Superior temporal gyrus (tissue), 1 donor: ENCODE measurements around the gene RRP9.
"Not testable (repeated sequence)": the region's sequence is repeated elsewhere in the genome, so short reads cannot be mapped to it uniquely, and the experiment has no call there.

Experiments used
- DNase-seq: peaks from one replicate; pipeline ENCODE4 v3.0.0-alpha.2; 2016; ENCODE audit errors: extremely low spot score

The RRP9 gene, protein sequence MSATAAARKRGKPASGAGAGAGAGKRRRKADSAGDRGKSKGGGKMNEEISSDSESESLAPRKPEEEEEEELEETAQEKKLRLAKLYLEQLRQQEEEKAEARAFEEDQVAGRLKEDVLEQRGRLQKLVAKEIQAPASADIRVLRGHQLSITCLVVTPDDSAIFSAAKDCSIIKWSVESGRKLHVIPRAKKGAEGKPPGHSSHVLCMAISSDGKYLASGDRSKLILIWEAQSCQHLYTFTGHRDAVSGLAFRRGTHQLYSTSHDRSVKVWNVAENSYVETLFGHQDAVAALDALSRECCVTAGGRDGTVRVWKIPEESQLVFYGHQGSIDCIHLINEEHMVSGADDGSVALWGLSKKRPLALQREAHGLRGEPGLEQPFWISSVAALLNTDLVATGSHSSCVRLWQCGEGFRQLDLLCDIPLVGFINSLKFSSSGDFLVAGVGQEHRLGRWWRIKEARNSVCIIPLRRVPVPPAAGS

DNA sequence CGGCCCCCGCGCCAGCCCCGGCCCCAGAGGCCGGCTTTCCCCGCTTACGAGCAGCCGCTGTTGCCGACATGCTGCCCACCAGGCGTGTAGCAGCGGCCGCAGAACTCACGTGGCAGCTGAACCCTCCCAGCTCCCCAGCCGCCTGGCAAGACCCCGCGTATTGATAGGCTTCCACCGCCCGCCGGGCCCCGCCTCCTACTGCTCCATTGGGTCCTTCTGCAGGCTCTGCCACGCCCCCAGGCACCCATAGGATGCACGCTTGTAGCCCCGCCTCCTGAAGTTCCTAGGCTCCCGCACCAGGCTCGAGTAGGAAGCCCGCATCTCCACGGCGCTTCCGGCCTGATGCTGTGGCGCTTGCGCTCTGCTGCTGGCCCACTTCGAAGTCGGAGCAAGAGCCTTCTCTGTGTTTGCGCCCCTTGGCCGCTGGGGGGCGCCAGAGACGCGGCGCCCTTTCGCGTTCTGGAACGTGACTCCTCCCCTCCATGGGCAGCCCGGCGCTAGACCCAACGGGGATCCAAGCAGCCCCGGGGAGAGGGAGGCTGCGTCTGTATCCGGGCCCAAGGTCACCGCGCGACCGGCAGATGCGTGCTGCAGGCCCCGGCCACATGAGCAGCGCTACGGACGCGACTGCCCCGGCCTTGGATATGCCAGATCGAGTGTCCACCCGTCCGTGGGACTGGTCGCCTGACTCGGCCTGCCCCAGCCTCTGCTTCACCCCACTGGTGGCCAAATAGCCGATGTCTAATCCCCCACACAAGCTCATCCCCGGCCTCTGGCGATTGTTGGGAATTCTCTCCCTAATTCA lies at the start of gene RRP9, which contains the start of gene PARP3:
RRP9 (minus strand) TSS at position 107 of the 805 bp plus-strand sequence; CDS start at position 70, 37 bp downstream.
PARP3 (plus strand) TSS at position 566 of the 805 bp plus-strand sequence. CDS start 993 bp downstream, outside the sequence.
- peak; percentile 99 for DNase-seq

DNA sequence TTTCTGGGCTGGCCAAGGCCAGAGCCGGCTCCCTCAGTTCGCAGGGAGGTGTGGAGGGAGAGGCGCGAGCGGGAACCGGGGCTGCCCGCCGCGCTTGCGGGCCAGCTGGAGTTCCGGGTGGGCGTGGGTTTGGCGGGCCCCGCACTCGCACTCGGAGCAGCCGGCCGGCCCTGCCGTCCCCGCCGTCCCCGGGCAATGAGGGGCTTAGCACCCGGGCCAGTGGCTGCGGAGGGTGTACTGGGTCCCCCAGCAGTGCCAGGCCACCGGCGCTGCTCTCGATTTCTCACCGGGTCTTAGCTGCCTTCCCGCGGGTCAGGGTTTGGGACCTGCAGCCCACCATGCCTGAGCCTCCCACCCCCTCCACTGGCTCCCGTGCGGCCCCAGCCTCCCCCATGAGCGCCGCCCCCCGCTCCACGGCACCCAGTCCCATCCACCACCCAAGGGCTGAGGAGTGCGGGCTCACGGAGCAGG lies 48.8 kb upstream of the RRP9 start:
- DNase-seq: not testable (repeated sequence)

DNA sequence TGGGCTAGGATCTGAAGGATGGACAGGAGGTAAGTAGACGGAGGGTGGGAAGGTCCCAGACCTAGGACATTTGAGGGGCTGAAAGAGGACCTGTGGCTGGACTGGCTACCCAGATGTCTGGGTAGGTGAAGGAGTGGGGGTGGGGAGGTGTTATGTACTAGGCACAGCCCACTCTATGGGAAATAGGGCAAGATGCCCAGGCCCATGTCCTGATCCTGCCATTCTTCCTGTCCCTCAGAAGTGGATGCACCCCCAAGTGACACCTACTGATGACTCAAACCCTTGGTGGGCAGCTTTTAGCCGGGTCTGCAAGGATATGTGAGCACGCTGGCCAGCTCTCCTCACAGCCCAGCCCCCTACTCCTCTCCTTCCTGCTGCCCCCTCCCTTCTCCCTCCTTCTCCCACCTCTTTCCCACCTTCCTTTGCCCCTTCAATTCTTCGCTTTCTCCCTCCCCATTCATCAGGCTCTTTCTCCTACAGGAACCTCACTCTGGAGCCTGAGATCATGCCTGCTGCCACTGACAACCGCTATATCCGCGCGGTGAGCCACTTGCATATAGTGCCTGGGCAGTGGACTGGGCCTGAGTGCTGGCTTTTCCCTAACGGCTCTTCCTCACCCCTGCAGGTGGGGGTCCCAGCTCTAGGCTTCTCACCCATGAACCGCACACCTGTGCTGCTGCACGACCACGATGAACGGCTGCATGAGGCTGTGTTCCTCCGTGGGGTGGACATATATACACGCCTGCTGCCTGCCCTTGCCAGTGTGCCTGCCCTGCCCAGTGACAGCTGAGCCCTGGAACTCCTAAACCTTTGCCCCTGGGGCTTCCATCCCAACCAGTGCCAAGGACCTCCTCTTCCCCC lies 46.8 kb upstream of the RRP9 start:
- DNase-seq: no peak

DNA sequence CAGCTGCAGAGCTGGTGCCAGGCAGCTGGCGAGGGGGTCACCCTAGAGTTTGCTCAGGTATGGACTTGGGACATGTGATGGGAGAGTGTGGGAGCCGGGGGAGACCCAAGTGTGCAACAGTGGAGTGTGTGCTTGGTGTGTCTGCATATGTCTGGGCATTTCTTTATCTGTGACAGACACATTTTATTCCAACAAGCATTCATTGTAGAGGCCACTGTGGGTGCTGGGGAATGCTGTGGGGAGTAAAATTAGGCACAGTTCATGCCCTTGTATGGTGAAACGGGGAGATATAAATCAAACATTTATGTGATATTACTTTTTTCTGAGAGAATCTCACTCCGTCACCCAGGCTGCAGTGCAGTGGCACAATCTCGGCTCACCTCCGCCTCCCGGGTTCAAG lies 45.9 kb upstream of the RRP9 start:
- no peak for DNase-seq

DNA sequence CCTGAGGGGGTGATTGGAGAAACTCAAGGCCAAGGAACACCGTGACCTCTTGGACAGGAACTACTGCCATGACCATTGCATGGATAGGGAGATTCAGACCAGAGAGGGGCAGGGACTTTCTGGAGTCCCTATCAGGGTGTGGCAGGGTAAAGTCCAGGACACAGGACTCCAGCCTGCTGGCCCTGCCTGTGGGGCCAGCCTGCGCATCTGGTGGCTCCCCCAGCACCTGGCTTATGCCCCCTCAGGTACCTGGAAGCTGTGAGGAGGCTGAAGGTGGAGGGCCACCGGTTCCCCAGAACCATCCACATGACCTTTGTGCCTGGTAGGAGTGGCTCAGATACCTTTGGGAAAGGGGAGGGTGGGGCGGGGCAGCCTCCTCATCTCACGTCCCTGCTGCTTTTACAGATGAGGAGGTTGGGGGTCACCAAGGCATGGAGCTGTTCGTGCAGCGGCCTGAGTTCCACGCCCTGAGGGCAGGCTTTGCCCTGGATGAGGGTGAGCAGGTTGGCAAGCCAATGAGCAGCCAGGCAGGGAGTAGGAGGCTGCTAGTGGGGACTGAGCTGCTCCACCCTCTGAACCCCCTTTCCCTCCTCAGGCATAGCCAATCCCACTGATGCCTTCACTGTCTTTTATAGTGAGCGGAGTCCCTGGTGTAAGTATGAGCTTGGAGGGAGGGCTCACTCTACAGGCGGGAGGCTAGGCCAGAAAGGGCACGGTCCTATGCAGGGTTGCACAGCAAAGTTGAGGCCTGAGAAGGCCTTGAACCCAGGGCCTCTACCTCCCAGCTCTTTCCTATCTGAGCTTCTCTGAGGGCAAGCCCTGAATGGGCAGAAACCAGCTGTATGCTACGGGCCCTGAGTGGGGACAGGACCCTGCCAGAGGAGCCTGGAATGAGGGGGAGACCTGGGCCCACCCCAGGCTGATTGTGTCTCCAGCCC lies 44.6 kb upstream of the RRP9 start:
- no peak for DNase-seq

DNA sequence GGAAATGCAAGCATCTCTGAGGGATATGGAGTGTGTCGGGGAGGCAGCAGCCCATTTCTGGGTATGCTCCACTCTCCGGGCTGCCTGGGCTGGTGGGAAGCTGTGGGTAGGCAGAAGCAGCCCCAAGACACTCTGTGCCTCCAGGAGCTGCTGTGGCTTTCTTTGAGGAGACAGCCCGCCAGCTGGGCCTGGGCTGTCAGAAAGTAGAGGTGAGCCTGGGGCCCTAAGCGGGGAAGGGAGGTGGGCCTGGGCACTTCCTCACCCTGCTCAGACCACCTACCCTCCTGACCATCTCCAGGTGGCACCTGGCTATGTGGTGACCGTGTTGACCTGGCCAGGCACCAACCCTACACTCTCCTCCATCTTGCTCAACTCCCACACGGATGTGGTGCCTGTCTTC lies 43.4 kb upstream of the RRP9 start:
- DNase-seq: no peak

DNA sequence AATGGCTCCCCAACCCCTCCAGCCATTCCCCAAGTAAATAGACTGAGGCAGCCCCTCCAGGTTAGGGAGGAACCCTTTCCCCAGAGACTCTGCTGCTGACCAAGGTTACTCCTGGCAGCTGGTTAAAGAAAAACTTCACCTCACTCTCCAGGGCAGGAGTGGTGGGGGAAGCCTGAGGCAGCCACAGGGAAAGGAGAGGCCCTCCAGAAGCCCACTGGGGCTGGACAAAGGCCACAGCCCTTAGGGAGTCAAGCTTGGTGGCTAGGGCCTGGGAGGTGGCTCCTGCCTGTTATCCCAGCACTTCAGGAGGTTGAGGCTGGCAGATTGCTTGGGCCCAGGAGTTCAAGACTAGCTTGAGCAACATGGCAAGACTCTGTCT lies 42.6 kb upstream of the RRP9 start:
- DNase-seq: no peak

DNA sequence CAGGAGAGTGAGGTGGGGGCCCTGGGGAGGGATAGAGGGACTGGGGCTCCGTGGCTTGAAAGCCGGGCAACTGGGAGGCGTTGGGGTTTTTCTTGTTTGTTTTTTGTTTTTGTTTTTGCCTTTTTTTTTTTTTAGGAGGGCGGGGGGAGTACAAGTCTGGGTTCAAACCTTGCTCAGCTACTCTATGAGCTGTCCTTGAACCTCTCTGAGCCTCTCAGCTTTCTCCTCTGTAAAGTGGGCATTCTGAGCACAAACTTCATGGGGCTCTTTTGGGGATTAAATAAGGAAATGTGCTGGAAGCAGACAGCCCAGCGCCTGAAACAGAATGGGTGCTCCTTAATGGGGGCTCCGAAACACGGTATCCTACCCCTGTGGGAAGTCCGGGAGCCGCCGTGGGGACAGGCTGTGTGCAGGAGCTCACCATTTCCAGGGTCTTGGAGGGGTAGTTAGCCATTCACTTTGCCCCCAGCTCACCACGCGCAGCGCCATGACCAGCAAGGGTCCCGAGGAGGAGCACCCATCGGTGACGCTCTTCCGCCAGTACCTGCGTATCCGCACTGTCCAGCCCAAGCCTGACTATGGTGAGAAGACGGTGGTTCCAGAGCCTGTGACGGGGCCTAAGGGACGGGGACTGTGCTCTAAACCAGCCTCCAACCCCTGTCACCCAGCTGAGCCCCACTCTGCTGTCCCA lies 42.0 kb upstream of the RRP9 start:
- no peak for DNase-seq

DNA sequence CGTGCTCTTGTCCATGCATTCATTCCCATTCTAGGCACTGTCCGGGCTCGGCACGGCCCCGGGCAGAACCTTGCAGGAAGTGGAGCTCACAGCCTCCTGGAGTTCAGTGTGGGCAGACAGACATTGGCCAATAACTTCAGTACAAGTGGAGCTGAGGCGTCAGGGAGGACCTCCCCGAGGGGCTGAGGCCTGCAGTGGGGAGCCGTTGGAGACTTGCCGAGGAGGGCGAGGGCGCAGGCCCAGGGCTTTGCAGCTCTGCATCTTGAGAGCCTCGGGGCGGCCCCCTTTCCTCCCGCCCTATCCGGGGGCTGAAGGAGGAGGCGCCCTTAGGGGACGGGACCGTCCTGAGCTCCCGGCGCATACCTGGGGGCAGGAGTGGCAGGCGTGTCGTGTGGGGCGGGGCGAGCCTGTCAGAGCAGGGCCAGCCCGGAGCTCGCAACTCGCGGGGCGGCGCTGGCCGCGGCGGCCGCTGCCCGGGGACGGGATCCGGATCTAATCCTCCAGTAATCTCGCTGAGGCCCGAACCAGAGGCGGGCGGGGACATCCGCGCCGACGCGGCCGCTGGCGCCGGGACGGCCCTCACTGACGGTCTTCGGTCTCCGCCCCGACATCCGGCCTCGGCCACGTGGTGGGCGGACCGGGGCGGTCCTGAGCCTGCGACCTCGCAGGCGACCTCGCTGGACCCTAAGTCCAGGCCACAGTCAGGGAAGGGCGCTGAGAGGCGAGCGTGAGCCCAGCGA lies 41.3 kb upstream of the RRP9 start, which contains the start of gene ACY1:
ACY1 (plus strand) TSS at position 698 of the 740 bp plus-strand sequence. CDS start 530 bp downstream, outside the sequence.
- DNase-seq: peak; percentile 72

DNA sequence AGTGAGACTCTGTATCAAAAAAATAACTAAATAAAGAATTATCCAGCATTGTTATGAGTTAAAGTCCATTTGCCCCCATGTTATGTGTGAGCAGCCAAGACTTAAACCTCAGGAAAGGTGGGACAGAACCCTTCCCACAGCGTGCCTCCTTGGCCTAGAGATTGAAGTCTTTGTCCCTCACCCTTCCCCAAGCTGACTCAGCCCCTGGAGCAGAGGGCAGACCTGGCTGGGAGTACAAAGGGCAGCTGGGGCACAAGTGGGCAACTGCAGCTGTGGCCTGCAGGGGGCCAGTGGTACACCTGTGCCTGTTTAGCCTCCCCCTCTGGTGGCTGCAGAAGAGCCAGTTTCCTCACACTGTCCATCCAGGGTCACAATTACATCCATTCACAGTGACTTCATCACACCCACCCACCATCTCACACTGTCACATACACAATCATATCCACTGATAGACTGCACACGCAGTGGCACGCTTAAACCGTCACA lies 40.7 kb upstream of the RRP9 start:
- DNase-seq: peak; percentile 45

DNA sequence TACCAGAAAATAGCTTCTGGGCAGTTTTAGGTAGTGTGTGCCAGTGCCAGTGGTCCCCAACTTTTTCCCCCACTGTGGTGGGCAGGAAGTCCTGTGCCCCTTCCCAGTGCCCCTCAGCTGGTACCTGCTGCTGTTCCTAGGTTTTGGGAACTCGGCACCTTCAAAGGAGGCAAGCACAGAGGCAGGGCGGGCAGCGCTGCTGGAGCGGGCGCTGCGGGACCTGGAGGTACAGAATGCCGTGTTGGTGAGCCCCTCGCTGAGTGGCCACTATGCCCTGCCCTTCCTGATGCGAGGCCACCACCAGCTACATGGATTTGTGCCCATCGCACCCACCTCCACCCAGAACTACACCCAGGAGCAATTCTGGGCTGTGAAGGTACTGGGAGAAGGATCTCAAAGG lies 38.5 kb upstream of the RRP9 start:
- no peak for DNase-seq

DNA sequence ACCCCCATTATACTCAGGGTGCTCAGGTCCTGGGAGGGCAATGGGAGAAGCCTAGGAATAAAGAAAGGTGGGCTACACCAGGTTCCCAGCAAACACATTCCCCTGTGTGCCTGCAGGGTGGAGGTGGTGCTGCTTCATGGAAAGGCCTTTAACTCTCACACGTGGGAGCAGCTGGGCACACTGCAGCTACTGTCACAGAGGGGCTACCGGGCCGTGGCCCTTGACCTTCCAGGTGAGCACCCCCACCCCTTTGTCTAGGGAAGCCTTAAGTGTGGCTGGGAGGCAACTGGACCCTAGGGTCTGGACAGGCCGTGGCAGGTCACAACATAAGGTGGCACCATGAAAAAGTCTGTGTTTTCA lies 36.4 kb upstream of the RRP9 start:
- no peak for DNase-seq

DNA sequence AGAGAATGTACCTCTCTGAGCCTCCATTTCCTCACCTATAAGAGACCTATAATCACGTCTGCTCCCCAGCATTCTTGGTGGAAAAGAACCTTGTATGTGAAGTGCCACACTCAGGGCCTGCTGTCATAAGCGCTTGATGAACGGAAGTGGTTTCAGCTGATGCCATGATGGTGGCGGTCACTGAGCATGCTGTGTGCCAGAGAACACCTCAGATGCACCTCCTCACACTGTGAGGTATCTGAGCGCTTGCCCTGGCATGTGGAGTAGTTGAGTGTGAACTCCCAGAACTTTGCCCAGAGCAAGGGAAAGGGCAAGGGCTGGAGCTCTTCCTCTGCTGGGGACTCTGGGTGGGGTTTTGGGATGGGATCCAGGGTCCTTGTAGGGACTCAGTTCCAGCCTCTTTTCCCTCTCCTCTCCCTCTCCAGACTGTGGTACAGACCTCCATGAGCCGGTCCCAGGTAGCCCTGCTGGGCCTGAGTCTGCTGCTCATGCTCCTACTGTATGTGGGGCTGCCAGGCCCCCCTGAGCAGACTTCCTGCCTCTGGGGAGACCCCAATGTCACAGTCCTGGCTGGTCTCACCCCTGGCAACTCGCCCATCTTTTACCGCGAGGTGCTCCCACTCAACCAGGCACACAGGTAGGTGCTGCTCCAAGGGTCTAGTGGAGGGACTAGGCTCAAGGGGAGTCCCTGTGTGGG lies 35.9 kb upstream of the RRP9 start:
- no peak for DNase-seq

DNA sequence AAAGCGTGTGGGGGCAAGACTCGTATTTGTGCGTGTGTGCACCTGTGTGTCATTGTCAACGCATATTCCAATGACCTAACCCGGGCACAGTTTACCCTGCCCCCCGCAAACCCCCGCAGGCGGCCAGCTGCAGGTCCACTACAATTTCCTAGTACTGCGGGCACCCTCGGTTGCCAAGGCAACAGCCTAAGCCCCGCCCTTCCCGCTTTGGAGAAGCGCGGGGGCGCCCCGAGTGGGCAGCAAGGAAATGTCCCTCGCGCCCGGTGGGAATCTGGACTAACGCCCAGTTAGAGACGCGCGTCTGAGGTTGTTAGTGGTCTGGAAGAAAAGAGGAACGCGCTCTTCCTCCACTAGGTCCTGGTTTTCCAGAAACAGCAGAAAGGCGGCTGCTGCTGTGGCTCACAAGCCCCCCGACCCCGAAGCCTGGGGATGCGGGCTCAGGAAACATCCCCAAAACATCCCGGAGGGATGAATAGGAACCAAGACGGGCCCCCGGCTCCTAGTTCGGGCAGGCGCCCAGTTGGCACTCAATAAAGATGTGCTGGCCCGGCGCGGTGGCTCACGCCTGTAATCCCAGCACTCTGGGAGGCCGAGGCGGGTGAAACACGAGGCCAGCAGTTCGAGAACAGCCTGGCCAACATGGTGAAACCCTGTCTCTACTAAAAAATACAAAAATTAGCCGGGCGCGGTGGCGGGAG lies 34.3 kb upstream of the RRP9 start:
- DNase-seq: peak; percentile 86

DNA sequence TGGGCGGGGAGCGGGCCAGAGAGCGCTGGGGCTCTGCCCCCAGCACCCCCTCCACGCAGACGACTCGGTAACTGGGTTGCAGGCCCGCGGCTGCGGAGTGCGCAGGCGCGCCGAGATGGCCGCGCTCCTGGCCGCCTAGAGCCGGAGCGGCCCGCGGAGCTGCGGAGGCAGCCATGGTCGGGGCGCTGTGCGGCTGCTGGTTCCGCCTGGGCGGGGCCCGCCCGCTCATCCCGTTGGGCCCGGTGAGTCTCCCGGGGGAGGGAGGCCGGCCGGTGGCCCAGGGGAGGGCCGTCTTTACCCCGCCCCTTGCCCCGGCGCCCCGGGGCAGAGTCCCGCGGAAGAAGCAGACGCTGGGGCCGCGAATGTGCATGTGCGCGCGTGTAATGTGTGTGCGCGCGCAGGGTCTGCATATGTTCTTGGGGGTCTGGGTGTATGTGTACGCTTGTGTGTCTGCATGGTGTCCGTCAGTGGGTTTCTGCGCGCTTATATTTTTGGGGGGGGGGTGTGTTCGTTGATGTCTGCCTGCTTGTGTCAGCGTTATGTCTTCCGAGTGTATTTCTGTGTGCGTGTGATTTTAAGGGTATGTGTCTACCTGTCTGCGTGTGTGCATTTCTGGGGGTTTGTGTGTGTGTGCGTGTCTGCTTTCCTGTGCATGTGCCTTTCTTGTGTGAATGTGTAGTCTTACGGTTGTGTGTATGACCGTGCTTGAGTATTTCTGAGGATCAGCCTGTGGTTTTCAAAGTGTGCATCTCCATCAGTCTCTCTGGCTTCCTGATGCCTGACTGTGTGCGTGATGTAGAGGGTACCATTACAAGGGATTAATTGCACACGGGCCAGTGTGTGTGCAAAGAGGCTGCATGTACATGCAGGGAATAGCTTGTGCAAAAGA lies 33.5 kb upstream of the RRP9 start, which contains the start of gene ABHD14A:
ABHD14A (plus strand) TSS at position 102 of the 889 bp plus-strand sequence; CDS start at position 174, 72 bp downstream.
- DNase-seq: peak; percentile 78

DNA sequence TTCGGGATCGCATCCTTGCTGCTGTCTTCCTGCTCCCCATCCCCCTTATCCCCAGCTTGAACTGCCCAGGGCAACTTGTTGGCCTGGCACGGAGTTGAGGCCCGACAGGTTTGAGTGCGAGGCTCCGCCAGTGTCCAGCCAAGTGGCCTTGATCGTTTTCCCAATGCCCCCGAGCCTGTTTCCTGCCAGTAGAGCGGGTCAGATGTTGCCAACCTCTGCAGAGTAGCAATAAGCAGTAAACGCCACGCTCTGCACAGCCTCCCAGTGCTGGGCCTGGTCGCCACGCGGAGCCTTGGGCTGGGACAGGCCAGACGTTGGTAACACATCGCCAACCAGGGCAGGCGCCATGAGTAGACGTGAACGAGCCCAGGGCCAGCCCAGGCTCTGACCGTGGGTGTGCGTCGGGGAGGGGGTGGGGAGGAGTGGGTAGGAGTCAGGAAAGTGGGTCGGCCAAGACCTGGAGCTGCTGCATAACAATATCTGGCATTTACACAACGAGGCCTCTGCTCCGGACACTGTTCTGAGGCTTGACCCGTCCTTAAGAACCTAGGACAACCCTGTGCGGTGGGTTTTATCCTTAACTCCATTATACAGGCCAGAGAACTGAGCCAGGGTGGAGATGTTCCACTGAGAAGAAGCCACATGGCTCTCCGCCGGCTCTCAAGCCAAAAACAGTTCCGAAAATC lies 32.7 kb upstream of the RRP9 start:
- no peak for DNase-seq
